Endometrial microvascular endothelial cells (primary cell): ENCODE measurements around the gene FAM171A1. TPM values are rescaled to one million over a fixed set of nuclear protein-coding genes. Genes with fewer than 3 reads are reported as not detected.
"Not testable (repeated sequence)": the region's sequence is repeated elsewhere in the genome, so short reads cannot be mapped to it uniquely, and the experiment has no call there.

Experiments
- in situ Hi-C: cut with HindIII; loops from 2 replicates; pipeline ENCODE4 v1.10.0; 2017; ENCODE audit warnings: low sequenced_read_pairs, low pct_unique_long_range_greater_than_20kb; ENCODE audit errors: inconsistent ontology term
- total RNA-seq: library from RNA; depleted of rRNA; stranded (reverse); fragments of >200 nt; gene quantifications from one replicate; pipeline ENCODE4 v1.2.3, GENCODE V29; 2015; ENCODE audit errors: inconsistent ontology term

The FAM171A1 gene
- total RNA-seq, 1 donor from 2014 or later, result 92.5 TPM

- in situ Hi-C loops, result no loop called here
Observed at GRCh38 chr10:15348579-15348978, 22.5 kb downstream of the FAM171A1 start.

- in situ Hi-C loops, result no loop called here
Observed at GRCh38 chr10:15347150-15347549, 23.9 kb downstream of the FAM171A1 start.

- in situ Hi-C loops, result no loop called here
Observed at GRCh38 chr10:15346440-15347141, 24.5 kb downstream of the FAM171A1 start.

- in situ Hi-C loops, result no loop called here
Observed at GRCh38 chr10:15345450-15345849, 25.6 kb downstream of the FAM171A1 start.

GRCh38 chr10:15344876-15345285 lies 26.2 kb downstream of the FAM171A1 start:
- in situ Hi-C loops, result no loop called here

- in situ Hi-C loops, result no loop called here
Observed at GRCh38 chr10:15344256-15344875, 26.7 kb downstream of the FAM171A1 start.

- in situ Hi-C loops, result no loop called here
Observed at GRCh38 chr10:15342970-15343369, 28.1 kb downstream of the FAM171A1 start.

- in situ Hi-C loops, result no loop called here
Observed at GRCh38 chr10:15341502-15342128, 29.5 kb downstream of the FAM171A1 start.

- in situ Hi-C loops, result no loop called here
Observed at GRCh38 chr10:15339892-15340291, 31.2 kb downstream of the FAM171A1 start.

- in situ Hi-C loops, result not testable (repeated sequence)
Observed at GRCh38 chr10:15337441-15337923, 33.6 kb downstream of the FAM171A1 start.

GRCh38 chr10:15336211-15336610 lies 34.9 kb downstream of the FAM171A1 start:
- in situ Hi-C loops, result no loop called here

GRCh38 chr10:15335508-15335907 lies 35.6 kb downstream of the FAM171A1 start:
- in situ Hi-C loops, result no loop called here

GRCh38 chr10:15334650-15335323 lies 36.3 kb downstream of the FAM171A1 start:
- in situ Hi-C loops, result no loop called here

GRCh38 chr10:15333909-15334649 lies 37.0 kb downstream of the FAM171A1 start:
- in situ Hi-C loops, result no loop called here

- in situ Hi-C loops, result not testable (repeated sequence)
Observed at GRCh38 chr10:15333181-15333580, 37.9 kb downstream of the FAM171A1 start.

- in situ Hi-C loops, result no loop called here
Observed at GRCh38 chr10:15331461-15331860, 39.6 kb downstream of the FAM171A1 start.

GRCh38 chr10:15329437-15329836 lies 41.7 kb downstream of the FAM171A1 start:
- in situ Hi-C loops, result no loop called here

GRCh38 chr10:15325944-15326284 lies 45.2 kb downstream of the FAM171A1 start:
- in situ Hi-C loops, result no loop called here
